ENCODE results near the gene ZNF557. TPM values are rescaled to one million over a fixed set of nuclear protein-coding genes. Genes with fewer than 3 reads are reported as not detected.
A peak's percentile ranks its signal among the peaks of the same experiment; 100 is the strongest.

ZNF557 gene
- total RNA-seq, 1 donor from 2014 or later, result 14.0 TPM

GRCh38 chr19:7124782-7125181 lies 55.3 kb downstream of the ZNF557 start:
- peak in 1 of 2 donors; percentile 26 for DNase-seq (ENCODE audit: low read depth in 2 of 2)

- no peak for DNase-seq (ENCODE audit: low read depth in 2 of 2)
These were observed 55.7 kb downstream of the ZNF557 start for GRCh38 chr19:7125221-7125620.

DNA sequence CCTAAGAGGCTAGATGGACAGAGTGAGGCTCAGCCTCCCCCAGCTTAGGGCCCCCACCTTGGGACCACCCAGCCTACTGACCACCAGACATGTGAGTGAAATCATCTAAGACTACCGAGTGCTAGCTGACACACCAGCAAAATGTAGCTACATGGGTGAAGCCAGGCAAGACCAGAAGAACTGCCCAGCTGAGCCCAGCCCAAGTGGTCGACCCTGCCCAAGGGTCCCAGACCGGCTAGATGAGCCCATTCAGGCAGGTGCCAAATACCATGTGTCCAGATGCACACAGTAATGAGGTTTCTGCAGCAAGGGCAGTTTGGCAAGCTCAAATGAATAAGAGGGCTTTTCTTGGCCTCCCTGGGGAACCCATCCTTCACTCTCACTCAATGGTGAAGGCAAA lies 56.6 kb downstream of the ZNF557 start:
- no peak for DNase-seq (ENCODE audit: low read depth in 2 of 2)

DNA sequence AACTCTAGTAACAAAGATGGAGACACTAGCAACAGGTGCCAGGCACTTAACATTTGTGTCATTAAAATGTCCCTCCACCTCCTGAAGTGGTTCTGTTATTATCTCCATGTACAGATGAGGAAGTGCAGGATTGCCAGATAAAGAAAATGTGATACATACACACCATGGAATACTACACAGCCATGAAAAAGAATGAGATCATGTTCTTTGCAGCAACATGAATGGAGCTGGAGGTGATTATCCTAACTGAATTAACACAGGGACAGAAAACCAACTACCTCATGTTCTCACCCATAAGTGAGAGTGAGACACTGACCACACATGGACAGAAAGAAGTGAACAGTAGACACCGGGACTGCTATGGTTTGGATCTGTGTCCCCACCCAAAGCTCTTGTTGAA lies 60.5 kb downstream of the ZNF557 start:
- no peak for DNase-seq (ENCODE audit: low read depth in 2 of 2)

GRCh38 chr19:7132054-7132453 lies 62.6 kb downstream of the ZNF557 start:
- no peak for DNase-seq (ENCODE audit: low read depth in 2 of 2)

- DNase-seq (ENCODE audit: low read depth in 2 of 2), result no peak
These were observed 67.6 kb downstream of the ZNF557 start for GRCh38 chr19:7137120-7137519.

Other genes starting within 250 kb of the ZNF557 start
- gene ADGRE1, start 182.1 kb upstream of the ZNF557 start, total RNA-seq, result not detected in 2 replicates
- gene MBD3L2B, start 48.3 kb upstream of the ZNF557 start, total RNA-seq, result not detected in 2 replicates
- gene MBD3L5, start 39.1 kb upstream of the ZNF557 start, total RNA-seq, result not detected in 2 replicates
- not detected in 2 replicates for gene MBD3L4, start 29.5 kb upstream of the ZNF557 start, total RNA-seq
- gene MBD3L2, start 20.4 kb upstream of the ZNF557 start, total RNA-seq, result not detected in 2 replicates
- gene MBD3L3, start 11.0 kb upstream of the ZNF557 start, total RNA-seq, result not detected in 2 replicates
- 38.3 and 65.6 TPM in 2 replicates for gene INSR, start 224.7 kb downstream of the ZNF557 start, total RNA-seq